Heart left ventricle (tissue), 16 donors: ENCODE data around the gene SOX2. TPM values are rescaled to one million over a fixed set of nuclear protein-coding genes. Genes with fewer than 3 reads are reported as not detected.

ENCODE experiments used
- ATAC-seq, 4 donors: fragments of 200-7000 bp; cut with Tn5 transposase; one replicate each; pipeline ENCODE4 v1.9.1; 2020 to 2022; ENCODE audit warnings: moderate library complexity in 4 of 4, mild to moderate bottlenecking in 3 of 4, moderate number of reproducible peaks in 1 of 4
- DNase-seq, 5 donors: peaks; one replicate each; pipeline ENCODE4 v3.0.0-alpha.2; 2020
- H3K27ac ChIP-seq, 12 donors: fragments of 200-600 bp; sonication (generic) in 4 of 12; one replicate each; pipeline versions ENCODE4 v1.5.0 to v1.8.0; 2016 to 2022; ENCODE audit warnings: mild to moderate bottlenecking in 2 of 12
- H3K27me3 ChIP-seq, 9 donors: fragments of 200-600 bp; sonication (generic) in 2 of 9; one replicate each; pipeline versions ENCODE4 v1.5.1 to v1.8.0; 2016 to 2022; ENCODE audit warnings: mild to moderate bottlenecking in 3 of 9
- H3K36me3 ChIP-seq, 9 donors: fragments of 200-600 bp; sonication (generic) in 2 of 9; one replicate each; pipeline versions ENCODE4 v1.5.0 to v1.8.0; 2018 to 2022; ENCODE audit warnings: mild to moderate bottlenecking in 2 of 9
- H3K4me1 ChIP-seq, 12 donors: fragments of 200-600 bp; sonication (generic) in 4 of 12; one replicate each; pipeline versions ENCODE4 v1.5.0 to v1.8.0; 2016 to 2022; ENCODE audit warnings: mild to moderate bottlenecking in 3 of 12
- H3K4me3 ChIP-seq, 12 donors: fragments of 200-600 bp; sonication (generic) in 4 of 12; one replicate each; pipeline versions ENCODE4 v1.5.0 to v1.8.0; 2017 to 2022; ENCODE audit warnings: mild to moderate bottlenecking in 9 of 12, moderate library complexity in 4 of 12
- H3K9me3 ChIP-seq, 12 donors: fragments of 200-600 bp; sonication (generic) in 4 of 12; one replicate each; pipeline versions ENCODE4 v1.5.0 to v1.8.0; 2016 to 2022; ENCODE audit warnings: mild to moderate bottlenecking in 1 of 12
- POLR2A ChIP-seq, 2 donors: fragments of 450-650 bp; IDR thresholded peaks; one replicate each; pipeline ENCODE4 v1.6.1; 2017; ENCODE audit warnings: antibody characterized with exemption in 2 of 2, mild to moderate bottlenecking in 2 of 2, moderate library complexity in 2 of 2
- WGBS, 4 donors: extraction: QIAGEN DNeasy Blood & Tissue Kit in 2 of 4; methylation state at CpG; one replicate each; pipeline versions ENCODE4 v1.1.5 to v1.1.7; 2013 to 2018; 5-methylcytosine and 5-hydroxymethylcytosine counted together
- intact Hi-C, 10 donors: fragments of 100-400 bp; cut with DNase I; formaldehyde crosslinking; loops; one replicate each; pipeline versions ENCODE4 v1.11.1 to v1.14.2; 2022
- polyA plus RNA-seq, 2 donors: library from polyadenylated mRNA; stranded (reverse); fragments of 200-250 nt; gene quantifications; one replicate each; pipeline ENCODE4 v1.2.3, GENCODE V29; 2013
- total RNA-seq, 9 donors: library from RNA; depleted of rRNA in 2 of 9; stranded (reverse); fragments of >200 nt in 2 of 9; fragmentation: NEBNext Ultra II Directional in 3 of 9; extraction: Animal tissue kit (Norgen Biotek cat#: 25700) in 3 of 9; gene quantifications; one replicate each; pipeline versions ENCODE4 v1.1.0 to v1.2.4, GENCODE V29; 2016 to 2023
- TF ChIP-seq, protein P1 (sequence below), 12 donors: fragments of 200-600 bp; sonication (generic) in 4 of 12; IDR thresholded peaks; one replicate each; pipeline versions ENCODE4 v1.5.0 to v1.8.0; 2018 to 2022; ENCODE audit warnings: antibody characterized with exemption in 12 of 12, mild to moderate bottlenecking in 5 of 12
- donor health status: ischemic (EF 13 %, LVEDD 7.1; RV severe dilation, severe dysfunction).
- donor health status: healthy with polysubstance abuse.
- donor health status: DM: no; HTN: yes; CAD: no.
- donor health status: DM: no; HTN: no; CAD: no.
- donor health status: ischemic (EF 25% LVEDD 6.9; RV normal size, moderate dysfunction).
- donor health status: ischemic (EF 25% LVEDD 5.7; RV mildly dilated, moderate dysfunction).
- donor health status: healthy.
- donor health status: DM: yes; HTN: yes; CAD: no.
- donor health status: ischemic (EF 35%, LVEDD 5.7; RV mildly dilated, moderate dysfunction).
- donor health status: nonischemic (EF 11% LVEDD 7.7; RV severe dilation, severe dysfunction).
- donor health status: DM: yes; HTN: yes; CAD: no.
- donor health status: PGD.
- donor health status: ischemic (EF 29% LVEDD 5.4; RV normal size, mild dysfunction).
- donor health status: nonischemic (EF 23%, LVEDD 6.1; RV moderate dilation, normal function).

SOX2 gene
- total and polyA plus RNA-seq, 11 donors = 0.09 to 1.1 (median 0.23) TPM; not detected in 5

DNA sequence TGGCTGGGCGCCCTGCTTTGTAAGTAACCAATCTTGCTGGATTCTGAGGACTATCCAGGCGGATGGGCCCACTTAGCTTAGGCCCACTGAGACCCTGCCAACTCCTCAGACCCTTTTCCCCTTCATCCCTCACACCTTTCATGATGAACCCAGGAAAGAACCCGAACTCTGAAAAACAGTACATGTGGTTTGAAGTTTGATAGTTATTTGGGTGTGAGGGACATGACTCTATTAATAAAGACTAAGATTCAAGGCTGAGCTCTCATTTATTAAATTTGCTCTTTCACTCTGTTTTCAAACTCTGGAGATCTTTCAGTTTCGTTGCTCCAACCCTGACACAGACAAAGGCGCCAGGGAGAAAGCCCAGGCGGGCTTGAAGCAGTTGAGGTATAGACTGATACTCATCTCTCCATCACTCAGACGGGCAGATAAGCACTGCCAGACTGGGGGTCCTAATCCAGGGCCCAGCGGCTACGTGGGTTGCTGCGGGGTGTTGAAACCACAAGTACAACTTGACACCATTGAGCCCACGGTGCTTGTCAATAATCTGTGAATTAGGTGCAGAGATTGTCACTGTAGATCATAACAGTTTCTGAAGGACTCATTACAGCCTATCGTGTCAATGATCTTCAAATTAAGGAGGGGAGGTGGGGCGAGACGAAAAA is 7.2 kb upstream of the SOX2 start:
- DNase-seq (no peak), ATAC-seq (no peak)
- Histone ChIP-seq H3K4me3 (peak overlapping the region in 2 of 12 donors; percentile 8 to 12), H3K36me3 (no peaks in the 10 kb centered on the region), H3K4me1 (peaks cover 0 to 20% (median 2%) of the 10 kb centered on the region in 12 donors), H3K27me3 (peaks cover 46 to 99% (median 98%) of the 10 kb centered on the region in 9 donors), H3K9me3 (no peaks in the 10 kb centered on the region), H3K27ac (no peak overlapping the region)
- intact Hi-C loops = loop anchor here in 7 of 10 donors (5.0 kb wide), 5 partner anchors 377 to 978 kb away; no protein-coding TSS in a partner anchor
- TF ChIP-seq, protein P1, sequence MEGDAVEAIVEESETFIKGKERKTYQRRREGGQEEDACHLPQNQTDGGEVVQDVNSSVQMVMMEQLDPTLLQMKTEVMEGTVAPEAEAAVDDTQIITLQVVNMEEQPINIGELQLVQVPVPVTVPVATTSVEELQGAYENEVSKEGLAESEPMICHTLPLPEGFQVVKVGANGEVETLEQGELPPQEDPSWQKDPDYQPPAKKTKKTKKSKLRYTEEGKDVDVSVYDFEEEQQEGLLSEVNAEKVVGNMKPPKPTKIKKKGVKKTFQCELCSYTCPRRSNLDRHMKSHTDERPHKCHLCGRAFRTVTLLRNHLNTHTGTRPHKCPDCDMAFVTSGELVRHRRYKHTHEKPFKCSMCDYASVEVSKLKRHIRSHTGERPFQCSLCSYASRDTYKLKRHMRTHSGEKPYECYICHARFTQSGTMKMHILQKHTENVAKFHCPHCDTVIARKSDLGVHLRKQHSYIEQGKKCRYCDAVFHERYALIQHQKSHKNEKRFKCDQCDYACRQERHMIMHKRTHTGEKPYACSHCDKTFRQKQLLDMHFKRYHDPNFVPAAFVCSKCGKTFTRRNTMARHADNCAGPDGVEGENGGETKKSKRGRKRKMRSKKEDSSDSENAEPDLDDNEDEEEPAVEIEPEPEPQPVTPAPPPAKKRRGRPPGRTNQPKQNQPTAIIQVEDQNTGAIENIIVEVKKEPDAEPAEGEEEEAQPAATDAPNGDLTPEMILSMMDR (IDR thresholded peaks at IDR 0.05) = no peak
- TF ChIP-seq POLR2A (IDR thresholded peaks at IDR 0.05) = no peak
- WGBS, 4 donors = 5 to 15% (median 7%) methylated on average over 14 of the region's 14 CpGs

DNA sequence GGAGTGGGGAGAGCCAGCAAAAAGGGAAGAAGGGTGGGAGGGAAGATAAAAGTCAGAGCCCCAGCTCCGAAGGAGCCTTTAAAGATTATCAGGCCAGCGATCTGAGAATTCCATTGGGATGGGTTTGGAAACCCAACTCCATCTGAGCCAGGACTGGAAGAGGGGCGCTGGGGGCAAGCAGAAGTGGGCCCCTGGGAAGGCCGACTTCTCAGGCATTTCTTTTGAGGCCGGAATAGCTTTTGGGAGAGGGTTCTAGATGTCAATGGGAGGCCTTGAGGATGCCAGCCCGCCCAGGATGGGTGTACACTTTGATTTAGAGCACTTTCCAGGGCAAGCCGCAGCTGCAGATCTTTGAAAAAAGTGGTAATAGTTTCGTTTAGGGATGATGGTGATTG is 6.6 kb upstream of the SOX2 start:
- ATAC-seq (no peak), DNase-seq (no peak)
- Histone ChIP-seq H3K9me3 (no peaks in the 10 kb centered on the region), H3K4me1 (peaks cover 0 to 22% (median 2%) of the 10 kb centered on the region in 12 donors), H3K36me3 (no peaks in the 10 kb centered on the region), H3K4me3 (no peak overlapping the region), H3K27me3 (peaks cover 48 to 99% (median 98%) of the 10 kb centered on the region in 9 donors), H3K27ac (no peak overlapping the region)
- intact Hi-C loops = loop anchor here in 6 of 10 donors (5.0 kb wide), 2 partner anchors 552 to 977 kb away; no protein-coding TSS in a partner anchor
- TF ChIP-seq, protein P1 (IDR thresholded peaks at IDR 0.05) = no peak
- TF ChIP-seq POLR2A (IDR thresholded peaks at IDR 0.05) = no peak
- WGBS, 4 donors = 10 to 19% (median 11%) methylated on average over 8 of the region's 8 CpGs

DNA sequence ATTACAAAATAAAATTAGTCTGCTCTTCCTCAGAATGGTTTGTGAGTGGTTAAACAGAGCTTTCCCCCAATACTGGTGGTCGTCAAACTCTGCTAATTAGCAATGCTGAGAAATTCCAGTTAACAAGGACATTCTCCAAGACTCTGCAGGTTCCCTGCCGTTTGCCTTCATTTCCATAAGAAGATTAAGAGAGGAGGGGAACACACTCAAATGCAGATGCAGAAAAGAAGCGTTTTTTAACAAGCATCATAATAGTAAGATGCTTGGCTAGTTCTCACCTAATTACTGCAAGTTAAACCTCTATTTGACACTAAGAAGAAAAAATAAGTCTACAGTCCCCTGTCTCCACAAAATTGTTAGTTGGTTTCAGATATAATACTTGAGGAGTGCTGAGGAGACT is 3.7 kb upstream of the SOX2 start:
- WGBS, 4 donors = 7 to 9% (median 7%) methylated on average over 3 of the region's 3 CpGs
- ATAC-seq (no peak), DNase-seq (no peak)
- intact Hi-C loops = loop anchor here in 8 of 10 donors (2.0 to 5.0 kb wide), 4 partner anchors 549 to 975 kb away; no protein-coding TSS in a partner anchor
- H3K4me1 ChIP-seq = peaks cover 0 to 42% (median 8%) of the 10 kb centered on the region in 12 donors
- H3K27ac ChIP-seq = no peak overlapping the region
- no peak overlapping the region for H3K4me3 ChIP-seq
- no peaks in the 10 kb centered on the region for H3K36me3 ChIP-seq
- TF ChIP-seq, protein P1 (IDR thresholded peaks at IDR 0.05) = no peak
- no peak for TF ChIP-seq POLR2A (IDR thresholded peaks at IDR 0.05)
- no peaks in the 10 kb centered on the region for H3K9me3 ChIP-seq
- H3K27me3 ChIP-seq = peaks cover 70 to 100% (median 100%) of the 10 kb centered on the region in 9 donors

DNA sequence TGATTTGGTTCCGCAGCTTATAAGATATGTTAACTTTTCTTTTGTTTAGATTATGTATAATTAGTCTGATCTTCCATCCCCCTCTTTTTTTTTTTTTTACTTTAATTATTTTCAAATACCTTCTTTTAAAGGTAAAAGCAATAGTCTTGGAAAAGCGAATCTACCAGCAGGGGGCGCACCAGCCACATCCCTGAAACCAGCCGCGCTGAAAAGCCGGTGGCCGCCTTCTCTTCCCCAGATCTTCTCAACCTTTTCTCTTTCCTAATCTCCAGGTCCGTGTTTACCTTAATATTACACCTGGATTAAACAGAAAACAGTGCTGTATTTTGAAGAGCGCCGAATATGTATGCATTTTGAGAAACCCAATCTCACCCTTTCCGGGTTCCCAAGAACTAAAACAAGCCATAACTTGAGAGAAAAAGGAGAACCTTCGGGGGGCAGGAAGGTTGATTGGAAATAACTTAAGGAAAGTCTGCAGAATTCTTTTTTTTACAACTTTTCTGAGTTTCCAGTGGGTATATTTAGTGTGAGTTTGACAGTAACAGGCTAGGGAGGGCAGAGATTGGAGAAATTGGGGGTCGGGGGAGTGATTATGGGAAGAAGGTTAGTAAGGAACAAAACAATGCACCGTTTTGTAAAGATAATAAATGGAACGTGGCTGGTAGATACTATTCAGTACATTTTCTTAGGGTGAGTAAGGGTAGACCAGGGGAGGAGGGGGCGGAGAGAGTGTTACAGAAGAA is 2.0 kb upstream of the SOX2 start:
- Histone ChIP-seq H3K27ac (no peak overlapping the region), H3K9me3 (no peaks in the 10 kb centered on the region), H3K27me3 (peaks cover 56 to 100% (median 100%) of the 10 kb centered on the region in 9 donors), H3K36me3 (no peaks in the 10 kb centered on the region), H3K4me3 (peak overlapping the region in 1 of 12 donors; percentile 12), H3K4me1 (peaks cover 0 to 34% (median 8%) of the 10 kb centered on the region in 12 donors)
- ATAC-seq = peak in 1 of 4 donors; percentile 44
- intact Hi-C loops = loop anchor here (1.0 to 5.0 kb wide), 6 partner anchors 548 to 974 kb away; no protein-coding TSS in a partner anchor
- TF ChIP-seq, protein P1 (IDR thresholded peaks at IDR 0.05) = peak; percentile 68 to 88 (median 80)
- TF ChIP-seq POLR2A (IDR thresholded peaks at IDR 0.05) = no peak
- DNase-seq = peak; percentile 43 to 69 (median 64)
- WGBS, 4 donors = 3 to 7% (median 5%) methylated on average over 16 of the region's 16 CpGs
